CD4-positive, alpha-beta T cell treated with Interleukin-21 for 1 hour (primary cell): ENCODE data around the gene ADD2.

Source experiments
- DNase-seq: peaks from one replicate; pipeline ENCODE4 v3.0.0-alpha.2; 2020

The ADD2 gene

DNA sequence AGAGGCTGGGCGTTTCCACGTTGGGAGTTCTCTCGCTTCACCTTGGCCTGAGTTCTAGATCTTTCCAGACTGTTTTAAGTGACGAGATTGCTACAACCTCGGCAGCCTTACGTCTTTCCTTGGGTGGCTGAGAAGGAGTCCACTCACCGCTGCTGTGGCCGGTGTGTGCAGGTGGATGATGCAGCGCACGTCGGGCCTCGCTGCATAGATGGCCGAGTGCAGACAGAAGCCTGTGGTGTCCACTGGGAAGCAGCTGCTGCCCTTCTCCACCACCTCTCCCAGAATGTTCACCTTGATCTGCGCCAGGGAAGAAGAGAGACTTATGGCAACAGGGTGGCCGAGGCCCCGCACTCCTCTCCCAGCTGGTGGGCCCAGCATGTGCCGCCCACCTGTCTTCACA is 75.7 kb downstream of the ADD2 start:
- no peak for DNase-seq

DNA sequence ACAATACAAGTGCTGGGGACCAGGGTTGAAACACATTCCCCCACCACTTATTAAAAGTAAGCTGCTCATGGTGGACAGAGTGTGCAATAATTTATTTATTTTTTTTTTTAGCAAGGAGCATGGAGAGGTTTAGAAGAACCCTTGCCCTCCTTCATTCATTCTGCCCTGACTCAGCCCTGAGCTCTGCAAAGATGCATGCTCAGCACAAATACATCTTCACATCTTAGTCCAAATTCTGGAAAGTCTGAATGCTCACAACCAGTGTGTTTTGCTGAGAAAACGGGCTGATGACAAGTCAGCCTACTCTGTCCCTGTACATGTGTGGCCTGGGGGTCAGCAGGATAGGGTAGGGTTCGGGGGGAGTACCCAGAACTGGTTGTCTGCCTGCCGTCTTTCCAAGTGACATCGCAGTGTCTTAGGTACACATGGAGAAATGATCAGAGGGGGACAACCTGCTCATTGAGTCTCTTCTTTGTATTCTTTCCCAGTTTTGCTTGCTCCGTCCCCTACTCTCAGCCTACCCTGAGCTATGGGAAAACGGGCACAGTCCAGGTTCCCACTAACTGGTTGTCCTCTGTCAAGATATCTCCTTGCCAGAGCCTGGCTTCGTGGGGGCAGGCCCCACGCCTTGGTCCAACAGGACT is 76.4 kb downstream of the ADD2 start:
- DNase-seq = no peak

- DNase-seq = no peak
These were observed 77.2 kb downstream of the ADD2 start for GRCh38 chr2:70690846-70691245.

DNA sequence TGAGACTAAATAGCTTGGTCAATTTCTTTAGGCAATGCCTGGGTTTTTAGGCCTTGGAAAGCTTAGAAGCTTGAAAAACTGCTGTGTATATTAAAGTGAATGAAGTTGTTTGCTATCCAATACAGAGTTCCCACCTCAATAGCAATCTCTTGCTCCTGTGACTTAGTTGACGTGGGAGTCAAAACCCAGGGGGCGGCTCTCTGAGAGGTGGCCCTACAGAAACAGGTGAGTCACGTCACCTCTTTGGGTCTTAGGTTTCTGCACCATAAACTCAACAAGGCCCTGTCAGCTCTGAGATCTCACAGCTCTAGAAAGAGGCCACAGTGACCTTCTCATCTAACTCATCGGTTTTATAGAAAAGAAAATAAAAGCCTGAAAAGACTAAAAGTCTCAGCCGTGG is 79.6 kb downstream of the ADD2 start:
- no peak for DNase-seq

GRCh38 chr2:70687461-70687795 is 80.6 kb downstream of the ADD2 start:
- DNase-seq = no peak

DNA sequence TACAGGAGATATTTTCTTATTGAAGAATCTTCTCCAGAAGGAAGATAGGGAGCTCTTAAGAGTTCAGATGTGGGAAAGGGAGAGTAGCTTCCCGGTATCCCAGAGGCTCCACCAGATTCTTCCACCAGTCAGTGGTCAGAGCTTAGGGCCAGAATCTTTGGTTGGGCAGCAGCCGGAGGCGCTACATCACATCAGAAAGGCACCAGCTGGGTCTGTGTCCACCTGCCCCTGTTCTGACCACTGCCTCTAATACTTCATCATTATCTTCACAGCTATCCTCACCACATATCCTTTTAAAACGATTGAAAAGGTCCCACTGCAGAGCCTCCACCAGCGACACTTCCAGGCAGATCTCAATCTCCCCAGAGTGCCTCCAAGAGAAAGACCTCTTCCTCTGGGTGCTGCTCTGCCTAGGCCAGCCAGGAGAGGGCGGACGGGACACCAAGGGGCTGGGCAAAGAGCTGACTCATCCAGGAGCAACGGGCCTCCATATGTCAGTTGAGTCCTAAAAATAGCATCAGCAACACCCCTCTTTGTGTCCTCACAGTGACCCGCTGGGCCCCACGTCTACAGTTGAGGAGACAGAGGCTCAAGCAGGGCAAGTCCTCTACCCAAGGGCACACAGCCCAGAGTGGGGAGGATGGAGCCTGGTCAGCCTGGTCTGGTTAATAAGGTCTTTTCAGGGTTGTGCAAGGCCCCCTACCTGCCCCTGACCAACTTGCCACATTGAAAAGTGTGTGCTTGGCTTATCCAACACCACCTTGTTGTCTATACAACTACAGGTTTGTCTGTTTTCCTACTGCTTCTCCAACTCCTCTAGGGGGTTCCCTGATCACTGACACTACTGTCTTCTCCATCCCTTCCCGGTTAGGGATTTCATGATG is 81.2 kb downstream of the ADD2 start:
- DNase-seq = no peak

DNA sequence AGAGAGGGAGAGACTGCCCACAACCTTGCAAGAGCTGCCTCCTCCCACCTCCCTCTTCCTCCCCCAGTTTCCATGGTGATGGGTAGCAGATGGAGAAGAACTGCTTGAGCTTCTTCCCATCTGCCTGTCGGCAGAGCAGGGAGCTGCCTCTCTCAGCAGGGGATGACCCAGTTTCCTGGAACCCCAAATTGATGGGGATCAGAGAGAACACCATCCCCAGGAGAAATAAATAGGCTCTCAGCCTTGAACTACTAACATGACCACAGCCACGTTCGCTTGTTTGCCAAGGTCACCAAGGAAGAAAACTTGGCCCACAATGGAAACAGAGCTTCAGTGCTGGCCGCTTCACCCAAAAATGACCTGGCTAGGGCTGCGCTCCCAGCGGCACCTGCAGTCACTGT is 82.2 kb downstream of the ADD2 start:
- no peak for DNase-seq

- no peak for DNase-seq
These were observed 83.0 kb downstream of the ADD2 start for GRCh38 chr2:70684846-70685622.

DNA sequence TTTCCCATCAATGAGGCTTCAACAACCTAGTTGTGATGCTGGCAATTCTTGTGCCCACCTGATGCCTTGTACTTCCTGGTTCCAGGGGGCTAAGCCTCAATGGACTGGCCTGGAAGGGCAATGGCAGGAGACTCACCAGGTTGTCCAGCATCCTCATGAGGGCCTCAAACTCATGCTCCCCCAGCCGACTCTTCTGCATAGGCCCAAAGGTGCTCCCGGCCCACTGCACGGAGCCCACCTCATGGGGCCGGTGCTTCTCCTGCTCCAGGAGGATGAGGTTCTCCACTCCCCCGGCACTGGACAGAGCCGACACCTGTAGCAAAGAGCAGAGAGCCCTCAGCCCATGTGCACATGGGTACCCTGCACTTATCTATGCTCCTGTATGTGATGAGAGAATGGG is 84.5 kb downstream of the ADD2 start:
- DNase-seq = no peak

DNA sequence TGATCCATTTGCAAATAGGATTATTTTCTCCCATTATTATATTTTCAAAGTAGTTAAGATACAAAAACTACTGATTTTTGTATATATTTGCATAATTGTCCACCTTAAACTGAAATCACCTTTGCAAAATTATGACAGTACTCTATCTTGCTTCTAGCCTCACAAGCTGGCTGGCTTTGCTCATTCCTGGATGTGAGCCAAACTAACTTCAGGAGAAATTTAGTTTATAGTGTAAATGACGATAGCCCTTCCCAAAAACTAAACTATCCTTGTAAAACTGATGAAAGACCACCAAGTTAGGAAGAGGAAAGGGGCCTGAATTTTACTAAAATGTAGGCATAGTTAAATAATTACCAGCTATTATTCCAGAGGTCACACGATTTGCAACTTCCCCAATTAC is 87.3 kb downstream of the ADD2 start:
- no peak for DNase-seq

DNA sequence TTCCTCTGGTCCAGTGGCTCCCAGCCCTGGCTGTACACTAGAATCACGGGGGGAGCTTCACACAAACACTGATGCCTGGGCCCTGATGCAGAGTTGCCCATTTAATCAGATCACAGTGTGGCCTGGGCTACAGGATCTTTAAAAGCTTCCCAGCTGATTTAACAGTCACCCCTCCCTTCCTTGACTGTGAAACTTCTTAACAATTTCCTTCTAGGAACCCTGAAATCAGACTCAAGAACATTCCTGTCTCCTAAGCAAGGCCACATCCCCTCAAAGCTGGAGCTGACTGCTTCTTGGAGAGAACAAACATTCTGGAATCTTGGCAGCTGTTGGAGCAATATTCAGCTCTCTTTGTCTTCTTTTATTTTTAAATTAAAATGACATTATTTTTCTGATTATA is 88.7 kb downstream of the ADD2 start:
- DNase-seq = no peak

DNA sequence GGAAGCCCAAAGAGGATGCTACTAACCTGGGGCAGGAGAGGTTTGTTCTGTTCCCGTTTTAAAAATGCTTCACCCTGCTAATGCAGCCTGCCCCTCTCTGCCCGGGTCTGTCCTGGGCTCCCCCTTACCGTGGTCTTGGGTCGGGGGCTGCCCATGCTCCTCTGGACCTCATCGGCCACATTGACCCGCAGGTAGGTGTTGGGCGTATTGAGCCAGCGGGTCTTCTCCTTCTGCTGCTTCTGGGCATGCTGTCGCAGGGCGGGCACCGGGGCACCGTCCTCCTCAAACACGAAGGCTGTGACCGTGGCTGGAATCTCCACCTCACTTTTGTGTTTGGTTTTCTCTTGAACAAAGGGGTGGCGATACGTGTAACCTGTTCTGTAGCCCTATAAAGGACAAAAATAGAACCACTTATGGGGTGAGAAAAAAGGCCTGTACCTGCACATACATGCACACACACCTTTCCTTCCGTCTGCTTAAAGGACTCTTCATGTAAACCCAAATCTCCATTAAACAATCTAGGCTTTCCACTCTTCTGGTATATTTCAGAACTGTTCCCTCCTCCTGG is 89.3 kb downstream of the ADD2 start:
- no peak for DNase-seq

- DNase-seq = no peak
These were observed 91.5 kb downstream of the ADD2 start for GRCh38 chr2:70676301-70677035.

- DNase-seq = no peak
These were observed 92.1 kb downstream of the ADD2 start for GRCh38 chr2:70675862-70676261.

- DNase-seq = no peak
These were observed 93.2 kb downstream of the ADD2 start for GRCh38 chr2:70674636-70675430.

DNA sequence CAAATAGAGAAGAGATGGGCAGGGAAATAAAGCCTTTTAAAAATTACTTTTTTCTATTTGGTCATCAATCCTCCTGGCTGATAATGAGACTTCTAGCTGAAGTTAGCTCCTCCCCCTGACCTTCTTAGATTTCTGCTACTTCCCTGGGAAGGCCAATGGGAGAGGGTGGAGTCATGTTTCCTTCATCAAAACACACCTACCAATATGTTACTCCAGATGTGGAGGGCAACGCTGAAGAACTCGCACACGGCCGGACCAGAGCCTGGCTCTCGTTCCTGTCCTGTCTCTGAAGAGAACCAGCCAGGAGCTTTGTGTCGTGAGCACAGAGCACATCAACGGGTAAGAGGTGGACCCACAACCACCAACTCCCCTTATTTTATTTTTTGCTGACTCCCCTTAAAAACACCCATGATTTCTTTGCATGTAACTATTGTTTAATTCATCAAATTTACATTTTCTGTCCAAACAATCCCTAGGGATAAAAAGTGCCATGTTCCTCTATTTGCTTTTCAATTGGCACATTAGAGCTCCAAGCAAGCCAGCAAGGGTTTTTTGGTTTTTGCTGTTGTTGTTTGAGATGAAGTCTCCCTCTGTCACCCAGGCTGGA is 94.9 kb downstream of the ADD2 start:
- no peak for DNase-seq

- no peak for DNase-seq
These were observed 96.8 kb downstream of the ADD2 start for GRCh38 chr2:70671092-70671675.

- no peak for DNase-seq
These were observed 97.4 kb downstream of the ADD2 start for GRCh38 chr2:70670626-70671025.

GRCh38 chr2:70670202-70670601 is 97.8 kb downstream of the ADD2 start:
- no peak for DNase-seq

DNA sequence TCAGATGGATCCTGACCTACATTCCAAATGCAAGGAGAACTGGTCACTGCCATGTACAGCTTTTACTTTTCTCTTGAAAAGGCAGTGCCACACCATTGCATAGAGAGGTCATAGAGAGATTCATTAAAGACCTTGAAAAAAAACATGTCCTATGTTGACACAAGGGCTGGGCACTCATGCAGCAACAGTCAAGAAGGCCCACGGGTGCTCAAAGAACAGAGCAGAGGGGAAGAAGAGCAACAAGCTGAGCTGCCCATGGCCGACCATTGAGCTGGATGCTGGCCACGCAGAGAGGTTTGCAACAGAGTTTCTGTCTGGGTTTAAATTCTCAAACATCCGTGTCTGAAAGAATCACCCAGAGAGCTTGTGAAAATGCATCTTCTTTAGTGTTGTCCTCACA is 99.1 kb downstream of the ADD2 start:
- no peak for DNase-seq

GRCh38 chr2:70668432-70668831 is 99.6 kb downstream of the ADD2 start:
- no peak for DNase-seq
